SK-N-SH treated with all-trans-retinoic acid at 6 μM for 48 hours (cell line): ENCODE data around the gene PAPSS2.

Experiments
- ARNTL ChIP-seq: fragments of 450-650 bp; formaldehyde crosslinking; IDR thresholded peaks from 2 replicates; pipeline ENCODE4 v1.5.0; 2020; ENCODE audit warnings: low read depth, mild to moderate bottlenecking, moderate library complexity, borderline replicate concordance
- ZFP30 ChIP-seq: fragments of 450-650 bp; formaldehyde crosslinking; IDR thresholded peaks from 2 replicates; pipeline ENCODE4 v1.5.0; 2022; ENCODE audit warnings: mild to moderate bottlenecking, moderate library complexity
- ZNF8 ChIP-seq: fragments of 450-650 bp; formaldehyde crosslinking; IDR thresholded peaks from 2 replicates; pipeline ENCODE4 v1.5.0; 2020; ENCODE audit warnings: mild to moderate bottlenecking, moderate library complexity

DNA sequence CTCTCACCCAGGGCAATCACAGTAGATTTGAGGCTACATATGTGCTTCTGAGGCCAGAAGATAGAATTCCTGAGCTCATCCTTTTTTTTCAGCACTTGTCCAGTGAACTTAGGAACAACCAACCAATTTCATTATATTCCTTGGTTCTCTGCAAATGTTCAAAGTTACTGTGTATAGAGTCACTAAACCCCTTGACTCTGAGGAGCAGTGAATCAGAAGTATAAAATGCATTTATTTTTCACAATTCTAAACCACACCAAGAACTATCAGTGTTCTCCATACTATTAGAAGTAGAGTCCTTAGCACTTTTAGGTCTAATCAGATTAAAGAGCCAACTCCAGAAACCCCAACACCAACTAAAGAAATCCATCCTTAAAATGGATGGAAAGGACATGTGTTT, 19.6 kb upstream of the PAPSS2 start:
- TF ChIP-seq ZNF8 (CRISPR knock-in tag) (no peak), ARNTL (CRISPR knock-in tag) (no peak), ZFP30 (no peak)
